ENCODE data around the gene SPATA6L.

Gene SPATA6L

GRCh38 chr9:4704129-4704528 is 37.8 kb upstream of the SPATA6L start:
- no peak for TF ChIP-seq CTCF (IDR thresholded peaks at IDR 0.05; ENCODE audit: low read depth, low read length)
- DNase-seq (ENCODE audit: extremely low read depth, low read depth): no peak

GRCh38 chr9:4701526-4701925 is 35.2 kb upstream of the SPATA6L start:
- DNase-seq (ENCODE audit: extremely low read depth, low read depth): no peak
- TF ChIP-seq CTCF (IDR thresholded peaks at IDR 0.05; ENCODE audit: low read depth, low read length): no peak

- no peak for DNase-seq (ENCODE audit: extremely low read depth, low read depth)
- TF ChIP-seq CTCF (IDR thresholded peaks at IDR 0.05; ENCODE audit: low read depth, low read length): no peak
Measured at GRCh38 chr9:4700932-4701331, 34.7 kb upstream of the SPATA6L start.

GRCh38 chr9:4700091-4700490 is 33.8 kb upstream of the SPATA6L start:
- no peak for DNase-seq (ENCODE audit: extremely low read depth, low read depth)
- no peak for TF ChIP-seq CTCF (IDR thresholded peaks at IDR 0.05; ENCODE audit: low read depth, low read length)

- DNase-seq (ENCODE audit: extremely low read depth, low read depth): no peak
- TF ChIP-seq CTCF (IDR thresholded peaks at IDR 0.05; ENCODE audit: low read depth, low read length): no peak
Measured at GRCh38 chr9:4691795-4692194, 25.5 kb upstream of the SPATA6L start.

- DNase-seq (ENCODE audit: extremely low read depth, low read depth): no peak
Measured at GRCh38 chr9:4690144-4690543, 23.9 kb upstream of the SPATA6L start.

GRCh38 chr9:4689687-4690104 is 23.4 kb upstream of the SPATA6L start:
- no peak for TF ChIP-seq CTCF (IDR thresholded peaks at IDR 0.05; ENCODE audit: low read depth, low read length)
- no peak for DNase-seq (ENCODE audit: extremely low read depth, low read depth)

More at GRCh38 chr9:4690144-4690543, 23.9 kb upstream of the SPATA6L start:
- TF ChIP-seq CTCF (IDR thresholded peaks at IDR 0.05; ENCODE audit: low read depth, low read length): no peak

Data from AG09319 (cell line).